Neural progenitor cell (in vitro differentiated cells): Measurements from ENCODE around the gene UNC5CL. TPM values are rescaled to one million over a fixed set of nuclear protein-coding genes. Genes with fewer than 3 reads are reported as not detected.

Experiments used
- DNase-seq: peaks from one replicate; pipeline ENCODE4 v3.0.0-alpha.2; 2016; ENCODE audit warnings: low spot score
- H2AFZ ChIP-seq: fragments of 200-600 bp; sonication (generic); replicated peaks from 2 replicates; pipeline ENCODE4 v1.6.1; 2016; ENCODE audit warnings: antibody characterized with exemption
- H3F3A ChIP-seq: fragments of 200-600 bp; sonication (generic); 2 replicates; pipeline ENCODE4 v1.6.1; 2016; ENCODE audit warnings: antibody characterized with exemption, low read depth
- H3K27ac ChIP-seq: fragments of 200-600 bp; sonication (generic); 2 replicates; pipeline ENCODE4 v1.5.1; 2016; ENCODE audit warnings: mild to moderate bottlenecking
- H3K27me3 ChIP-seq: fragments of 200-600 bp; sonication (generic); 2 replicates; pipeline ENCODE4 v1.6.1; 2016; ENCODE audit warnings: mild to moderate bottlenecking, moderate library complexity
- H3K36me3 ChIP-seq: fragments of 200-600 bp; sonication (generic); 2 replicates; pipeline ENCODE4 v1.5.1; 2016
- H3K4me1 ChIP-seq: fragments of 200-600 bp; sonication (generic); 2 replicates; pipeline ENCODE4 v1.6.1; 2016; ENCODE audit warnings: mixed run types
- H3K4me2 ChIP-seq: fragments of 200-600 bp; sonication (generic); 2 replicates; pipeline ENCODE4 v1.6.1; 2016
- H3K4me3 ChIP-seq: fragments of 200-600 bp; sonication (generic); 2 replicates; pipeline ENCODE4 v1.5.1; 2016
- H3K79me2 ChIP-seq: fragments of 200-600 bp; sonication (generic); 2 replicates; pipeline ENCODE4 v1.6.1; 2016; ENCODE audit warnings: low read depth
- H3K9ac ChIP-seq: fragments of 200-600 bp; sonication (generic); 2 replicates; pipeline ENCODE4 v1.6.1; 2016
- H3K9me3 ChIP-seq: fragments of 200-600 bp; sonication (generic); 2 replicates; pipeline ENCODE4 v1.5.1; 2016; ENCODE audit warnings: low read depth
- H4K20me1 ChIP-seq: fragments of 200-600 bp; sonication (generic); 2 replicates; pipeline ENCODE4 v1.6.1; 2016; ENCODE audit warnings: low read depth
- H3K27ac Mint-ChIP-seq: 3 replicates; pipeline ENCODE4 v1.8.0; 2021; ENCODE audit warnings: mixed read lengths
- H3K27me3 Mint-ChIP-seq: 2 replicates; pipeline ENCODE4 v1.8.0; 2022; ENCODE audit warnings: low read depth, mild to moderate bottlenecking, inconsistent platforms, moderate library complexity, mixed read lengths; ENCODE audit not compliant: insufficient read depth
- H3K36me3 Mint-ChIP-seq: 3 replicates; pipeline ENCODE4 v1.8.0; 2021; ENCODE audit warnings: mixed read lengths
- H3K4me1 Mint-ChIP-seq: 3 replicates; pipeline ENCODE4 v1.8.0; 2021; ENCODE audit warnings: mixed read lengths
- H3K4me3 Mint-ChIP-seq: 3 replicates; pipeline ENCODE4 v1.8.0; 2021; ENCODE audit warnings: mild to moderate bottlenecking, moderate library complexity, mixed read lengths
- H3K9me3 Mint-ChIP-seq: 3 replicates; pipeline ENCODE4 v1.8.0; 2020; ENCODE audit warnings: mixed read lengths
- EZH2 ChIP-seq: fragments of 200-600 bp; sonication (generic); IDR thresholded peaks from 2 replicates; pipeline ENCODE4 v1.6.1; 2017; ENCODE audit warnings: antibody characterized with exemption, mild to moderate bottlenecking, moderate library complexity
- EZH2phosphoT487 ChIP-seq: fragments of 200-600 bp; sonication (generic); IDR thresholded peaks from 2 replicates; pipeline ENCODE4 v1.6.1; 2017; ENCODE audit warnings: antibody characterized with exemption
- total RNA-seq: library from RNA; depleted of rRNA; stranded (reverse); fragments of >200 nt; gene quantifications from 2 replicates; pipeline ENCODE4 v1.2.3, GENCODE V29; 2015; ENCODE audit warnings: low replicate concordance
- TF ChIP-seq, protein P1 (sequence below): fragments of 200-600 bp; sonication (generic); IDR thresholded peaks from 2 replicates; pipeline ENCODE4 v1.5.1; 2017; ENCODE audit warnings: antibody characterized with exemption, mild to moderate bottlenecking

UNC5CL gene
- total RNA-seq, 1 donor from 2014 or later, result 2.2 TPM

DNA sequence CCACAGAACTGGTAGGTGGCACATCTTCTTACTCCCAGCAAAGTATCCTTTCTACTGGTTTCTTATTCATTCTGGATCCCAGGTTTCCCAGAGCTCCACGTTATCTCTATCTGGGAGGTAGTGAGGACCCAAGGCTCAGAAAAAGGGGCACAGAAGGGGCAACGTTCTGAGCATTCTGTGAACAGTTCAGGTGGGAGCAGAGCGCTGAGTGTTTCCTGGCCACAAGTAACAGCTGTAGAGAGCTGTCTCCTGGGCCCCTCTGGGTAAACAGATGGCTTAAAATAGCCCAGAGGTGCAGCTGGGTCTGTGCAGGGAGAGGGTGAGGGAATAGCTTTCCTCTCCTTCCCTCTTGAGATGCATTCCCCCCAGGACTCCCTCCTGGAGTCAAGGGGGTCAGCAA, 16.1 kb upstream of the UNC5CL start:
- H3K36me3 Mint-ChIP-seq, result peaks cover 5% of the 10 kb centered on the region
- Histone ChIP-seq H3K27ac (no peak overlapping the region), H3K4me1 (peaks cover 8% of the 10 kb centered on the region), H4K20me1 (no peaks in the 10 kb centered on the region), H3K4me2 (no peak overlapping the region), H3K9me3 (no peaks in the 10 kb centered on the region), H3K79me2 (no peaks in the 10 kb centered on the region), H3F3A (no peaks in the 10 kb centered on the region), H3K36me3 (no peaks in the 10 kb centered on the region), H3K9ac (no peak overlapping the region), H3K4me3 (no peak overlapping the region), H2AFZ (no peak overlapping the region), H3K27me3 (no peaks in the 10 kb centered on the region)
- no peak for DNase-seq
- no peak overlapping the region for H3K4me3 Mint-ChIP-seq
- H3K27me3 Mint-ChIP-seq, result peaks cover 2% of the 10 kb centered on the region
- no peak for TF ChIP-seq EZH2phosphoT487
- no peak for TF ChIP-seq EZH2
- TF ChIP-seq, protein P1, sequence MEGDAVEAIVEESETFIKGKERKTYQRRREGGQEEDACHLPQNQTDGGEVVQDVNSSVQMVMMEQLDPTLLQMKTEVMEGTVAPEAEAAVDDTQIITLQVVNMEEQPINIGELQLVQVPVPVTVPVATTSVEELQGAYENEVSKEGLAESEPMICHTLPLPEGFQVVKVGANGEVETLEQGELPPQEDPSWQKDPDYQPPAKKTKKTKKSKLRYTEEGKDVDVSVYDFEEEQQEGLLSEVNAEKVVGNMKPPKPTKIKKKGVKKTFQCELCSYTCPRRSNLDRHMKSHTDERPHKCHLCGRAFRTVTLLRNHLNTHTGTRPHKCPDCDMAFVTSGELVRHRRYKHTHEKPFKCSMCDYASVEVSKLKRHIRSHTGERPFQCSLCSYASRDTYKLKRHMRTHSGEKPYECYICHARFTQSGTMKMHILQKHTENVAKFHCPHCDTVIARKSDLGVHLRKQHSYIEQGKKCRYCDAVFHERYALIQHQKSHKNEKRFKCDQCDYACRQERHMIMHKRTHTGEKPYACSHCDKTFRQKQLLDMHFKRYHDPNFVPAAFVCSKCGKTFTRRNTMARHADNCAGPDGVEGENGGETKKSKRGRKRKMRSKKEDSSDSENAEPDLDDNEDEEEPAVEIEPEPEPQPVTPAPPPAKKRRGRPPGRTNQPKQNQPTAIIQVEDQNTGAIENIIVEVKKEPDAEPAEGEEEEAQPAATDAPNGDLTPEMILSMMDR, result no peak
- no peak overlapping the region for H3K27ac Mint-ChIP-seq
- no peaks in the 10 kb centered on the region for H3K9me3 Mint-ChIP-seq
- peaks cover 3% of the 10 kb centered on the region for H3K4me1 Mint-ChIP-seq

DNA sequence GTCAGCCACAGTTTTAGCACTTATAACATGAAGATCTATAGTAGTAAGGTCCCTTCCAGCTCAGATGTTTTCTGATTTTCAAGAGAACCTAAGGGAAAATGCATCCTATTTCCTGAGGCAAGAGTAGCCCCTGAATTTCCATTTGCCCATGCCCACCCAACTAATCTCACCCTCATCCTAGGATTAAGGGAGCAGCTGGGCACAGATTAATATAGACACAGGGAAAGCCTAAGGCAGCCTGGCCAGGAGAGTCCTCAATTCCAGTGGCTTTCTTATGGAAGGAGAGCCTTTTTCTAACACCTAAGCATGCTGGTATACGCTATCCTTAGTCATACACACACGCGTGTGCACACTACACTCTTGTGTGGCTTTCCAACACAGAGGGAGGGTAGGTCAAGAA, 15.5 kb upstream of the UNC5CL start:
- no peak overlapping the region for H3K9ac ChIP-seq
- no peak for TF ChIP-seq EZH2
- TF ChIP-seq EZH2phosphoT487, result no peak
- TF ChIP-seq, protein P1, result no peak
- DNase-seq, result no peak
- no peak overlapping the region for H3K4me3 ChIP-seq
- Mint-ChIP-seq H3K9me3 (no peaks in the 10 kb centered on the region), H3K36me3 (peaks cover 5% of the 10 kb centered on the region), H3K4me3 (no peak overlapping the region), H3K4me1 (peaks cover 8% of the 10 kb centered on the region), H3K27me3 (peaks cover 2% of the 10 kb centered on the region), H3K27ac (no peak overlapping the region)
- no peaks in the 10 kb centered on the region for H4K20me1 ChIP-seq
- no peaks in the 10 kb centered on the region for H3K79me2 ChIP-seq
- H3K4me1 ChIP-seq, result peaks cover 14% of the 10 kb centered on the region
- no peak overlapping the region for H3K4me2 ChIP-seq
- H3K36me3 ChIP-seq, result no peaks in the 10 kb centered on the region
- no peak overlapping the region for H3K27ac ChIP-seq
- H3F3A ChIP-seq, result no peaks in the 10 kb centered on the region
- H3K27me3 ChIP-seq, result no peaks in the 10 kb centered on the region
- no peaks in the 10 kb centered on the region for H3K9me3 ChIP-seq
- no peak overlapping the region for H2AFZ ChIP-seq

DNA sequence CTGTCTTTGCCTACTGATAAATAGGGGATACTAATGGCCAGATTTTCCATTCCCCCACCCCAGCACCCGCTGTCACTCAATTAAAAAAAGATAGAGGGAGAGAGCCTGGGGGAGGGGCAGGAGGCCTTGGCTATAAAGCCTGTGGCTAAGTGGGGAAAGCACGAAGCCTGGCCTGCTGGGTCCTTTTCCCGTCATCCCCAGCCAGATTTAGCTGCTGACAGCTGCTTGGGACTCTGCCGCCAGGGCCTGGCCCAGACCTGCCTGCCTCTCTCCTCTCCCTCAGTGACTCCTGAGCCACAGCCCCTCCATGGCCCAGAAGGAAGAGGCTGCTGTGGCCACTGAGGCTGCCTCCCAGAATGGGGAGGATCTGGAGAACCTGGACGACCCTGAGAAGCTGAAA, 14.0 kb upstream of the UNC5CL start, which contains the start of gene APOBEC2:
Gene APOBEC2, plus strand, starts transcription at position 162 of the 400 bp plus-strand sequence. Its CDS starts 146 bp downstream, at position 308.
- no peaks in the 10 kb centered on the region for H3K9me3 Mint-ChIP-seq
- H2AFZ ChIP-seq, result no peak within 1 kb of the TSS
- H3K36me3 ChIP-seq, result no peaks in the 10 kb centered on the region
- H3K4me2 ChIP-seq, result no peak within 1 kb of the TSS
- H3K4me1 Mint-ChIP-seq, result peaks cover 11% of the 10 kb centered on the region
- H4K20me1 ChIP-seq, result no peaks in the 10 kb centered on the region
- H3K36me3 Mint-ChIP-seq, result peaks cover 1% of the 10 kb centered on the region
- peak within 1 kb of the TSS; percentile 5 for H3K27ac Mint-ChIP-seq
- H3K4me1 ChIP-seq, result peaks cover 15% of the 10 kb centered on the region
- no peak within 1 kb of the TSS for H3K4me3 Mint-ChIP-seq
- H3K27ac ChIP-seq, result no peak within 1 kb of the TSS
- no peaks in the 10 kb centered on the region for H3F3A ChIP-seq
- no peak within 1 kb of the TSS for H3K4me3 ChIP-seq
- no peak within 1 kb of the TSS for H3K9ac ChIP-seq
- H3K27me3 Mint-ChIP-seq, result peaks cover 2% of the 10 kb centered on the region
- H3K79me2 ChIP-seq, result no peaks in the 10 kb centered on the region
- DNase-seq, result peak; percentile 17
- TF ChIP-seq EZH2phosphoT487 (no peak), EZH2 (no peak)
- TF ChIP-seq, protein P1, result no peak
- no peaks in the 10 kb centered on the region for H3K27me3 ChIP-seq
- H3K9me3 ChIP-seq, result no peaks in the 10 kb centered on the region
